ENCODE data around the gene CD79B. TPM values are rescaled to one million over a fixed set of nuclear protein-coding genes. Genes with fewer than 3 reads are reported as not detected.

The CD79B gene
- total and polyA plus RNA-seq, 2 experiments from 2014 or later = 0.23 TPM; not detected in 1

DNA sequence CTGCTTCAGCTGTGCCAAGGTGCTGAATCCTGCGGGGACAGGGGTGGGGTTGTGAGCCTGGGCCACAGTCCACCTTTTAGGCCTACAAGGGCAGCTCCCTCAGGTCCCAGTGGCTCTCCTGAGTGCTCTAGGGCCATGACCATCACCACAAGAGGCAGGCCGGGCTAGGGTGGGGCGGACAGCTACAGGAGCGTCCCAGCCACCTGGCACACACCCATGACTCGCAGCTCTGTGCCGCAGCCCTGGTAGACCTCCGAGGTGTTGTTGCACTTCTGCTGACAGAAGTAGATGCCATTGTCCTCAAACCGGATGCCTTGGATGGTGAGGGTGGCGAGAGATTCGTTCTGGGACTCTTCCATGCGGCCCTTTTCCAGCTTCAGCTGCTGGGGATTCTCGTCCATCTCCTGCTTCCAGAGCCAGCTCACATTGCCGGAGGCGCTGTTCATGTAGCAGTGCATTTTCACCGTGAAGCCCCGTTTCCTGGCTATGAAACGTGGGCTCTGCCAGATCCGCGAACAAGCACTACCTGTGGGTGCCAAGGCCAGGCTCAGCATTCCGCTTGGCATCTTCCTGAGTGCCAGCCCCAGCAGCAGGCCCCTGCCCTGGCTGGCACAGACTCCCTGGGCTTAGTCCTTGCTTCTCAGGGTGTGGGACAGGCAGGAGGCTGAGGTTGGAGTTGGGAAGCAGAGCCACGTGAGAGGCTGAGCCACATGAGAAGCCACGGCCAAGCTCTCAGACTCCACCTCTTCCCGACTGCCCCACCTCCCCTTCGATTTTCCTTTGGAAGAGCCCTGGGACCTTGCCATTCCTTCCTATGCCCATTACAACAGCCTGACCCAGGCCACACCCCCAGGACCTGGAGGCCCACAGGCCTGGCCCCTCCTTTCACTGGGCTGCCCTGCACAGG lies 2.0 kb downstream of the CD79B start:
- Histone ChIP-seq H3K27ac (no peak overlapping the region), H3K4me1 (ENCODE audit: low read depth) (no peaks in the 10 kb centered on the region)

DNA sequence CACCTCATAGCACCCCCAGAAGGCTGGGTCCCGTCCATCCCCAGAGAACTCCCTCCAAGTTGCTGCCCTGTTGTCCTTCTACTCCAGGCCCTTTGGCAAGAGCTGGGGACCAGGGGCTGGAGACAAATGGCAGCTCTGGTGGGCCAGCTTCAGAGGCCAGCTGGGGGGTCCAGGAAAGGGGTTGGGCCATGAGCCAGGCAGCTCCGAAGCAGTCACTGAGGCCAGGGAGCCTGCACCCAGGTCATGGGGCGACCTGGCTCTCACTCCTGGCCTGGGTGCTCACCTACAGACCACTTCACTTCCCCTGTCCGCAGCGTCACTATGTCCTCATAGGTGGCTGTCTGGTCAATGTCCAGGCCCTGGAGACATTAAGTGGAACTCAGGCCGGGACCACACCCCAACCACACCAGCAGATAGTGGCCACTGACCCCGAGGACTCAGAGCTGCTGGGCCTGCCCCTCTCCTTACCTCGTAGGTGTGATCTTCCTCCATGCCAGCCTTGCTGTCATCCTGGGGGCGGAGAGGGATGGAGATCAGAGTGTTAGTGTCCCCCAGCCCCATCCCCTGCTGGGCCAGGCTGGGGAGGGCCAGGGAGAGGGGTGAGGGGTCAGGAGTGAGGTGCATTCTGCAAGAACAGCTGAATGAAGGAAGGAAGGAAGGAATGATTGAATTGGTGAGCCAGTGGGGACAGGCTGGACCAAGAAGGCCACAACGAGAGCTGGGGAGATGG lies 3.0 kb downstream of the CD79B start:
- H3K27me3 ChIP-seq = no peaks in the 10 kb centered on the region
- TF ChIP-seq, protein P1, sequence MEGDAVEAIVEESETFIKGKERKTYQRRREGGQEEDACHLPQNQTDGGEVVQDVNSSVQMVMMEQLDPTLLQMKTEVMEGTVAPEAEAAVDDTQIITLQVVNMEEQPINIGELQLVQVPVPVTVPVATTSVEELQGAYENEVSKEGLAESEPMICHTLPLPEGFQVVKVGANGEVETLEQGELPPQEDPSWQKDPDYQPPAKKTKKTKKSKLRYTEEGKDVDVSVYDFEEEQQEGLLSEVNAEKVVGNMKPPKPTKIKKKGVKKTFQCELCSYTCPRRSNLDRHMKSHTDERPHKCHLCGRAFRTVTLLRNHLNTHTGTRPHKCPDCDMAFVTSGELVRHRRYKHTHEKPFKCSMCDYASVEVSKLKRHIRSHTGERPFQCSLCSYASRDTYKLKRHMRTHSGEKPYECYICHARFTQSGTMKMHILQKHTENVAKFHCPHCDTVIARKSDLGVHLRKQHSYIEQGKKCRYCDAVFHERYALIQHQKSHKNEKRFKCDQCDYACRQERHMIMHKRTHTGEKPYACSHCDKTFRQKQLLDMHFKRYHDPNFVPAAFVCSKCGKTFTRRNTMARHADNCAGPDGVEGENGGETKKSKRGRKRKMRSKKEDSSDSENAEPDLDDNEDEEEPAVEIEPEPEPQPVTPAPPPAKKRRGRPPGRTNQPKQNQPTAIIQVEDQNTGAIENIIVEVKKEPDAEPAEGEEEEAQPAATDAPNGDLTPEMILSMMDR (IDR thresholded peaks at IDR 0.05; ENCODE audit: low read depth, low read length) = no peak
- no peaks in the 10 kb centered on the region for H3K9me3 ChIP-seq (ENCODE audit: low read depth)
- no peak overlapping the region for H3K4me3 ChIP-seq
- no peak overlapping the region for H3K27ac ChIP-seq
- DNase-seq (ENCODE audit: low read depth in 1 of 2, low spot score in 1 of 2) = no peak
- H3K4me1 ChIP-seq (ENCODE audit: low read depth) = no peaks in the 10 kb centered on the region
- no peaks in the 10 kb centered on the region for H3K36me3 ChIP-seq

More for the DNA sequence above, 2.0 kb downstream of the CD79B start:
- Histone ChIP-seq H3K9me3 (ENCODE audit: low read depth) (no peaks in the 10 kb centered on the region), H3K27me3 (no peaks in the 10 kb centered on the region), H3K4me3 (no peak overlapping the region), H3K36me3 (no peaks in the 10 kb centered on the region)
- TF ChIP-seq, protein P1 (IDR thresholded peaks at IDR 0.05; ENCODE audit: low read depth, low read length) = no peak
- DNase-seq (ENCODE audit: low read depth in 1 of 2, low spot score in 1 of 2) = peak in 1 of 2 donors; percentile 14

DNA sequence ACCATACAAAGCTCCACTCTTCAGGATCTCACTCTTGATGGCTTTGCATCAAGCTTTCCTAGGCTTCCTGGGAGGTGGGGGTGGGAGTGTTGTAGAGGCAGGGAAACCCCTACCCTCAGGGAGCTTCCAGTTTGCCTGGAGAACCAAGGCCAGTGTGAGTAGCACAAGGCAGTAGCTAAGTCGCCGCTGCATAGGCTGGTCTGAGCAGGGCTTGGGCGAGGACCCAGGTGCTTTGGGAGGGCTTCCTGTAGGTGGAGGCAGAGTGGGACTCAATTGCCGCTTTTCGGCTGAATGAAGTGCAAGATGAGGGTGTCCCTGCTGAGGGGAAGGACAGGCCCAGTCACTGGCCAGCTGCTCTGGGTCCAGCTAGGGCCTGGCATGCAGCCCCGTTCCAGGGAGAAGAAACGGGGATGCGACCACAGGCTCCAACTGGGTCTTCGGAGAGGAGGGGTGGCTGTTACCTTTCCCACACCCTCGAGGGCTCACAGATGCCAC lies 3.9 kb downstream of the CD79B start:
- Histone ChIP-seq H3K4me3 (no peak overlapping the region), H3K27me3 (no peaks in the 10 kb centered on the region), H3K36me3 (no peaks in the 10 kb centered on the region), H3K4me1 (ENCODE audit: low read depth) (no peaks in the 10 kb centered on the region), H3K9me3 (ENCODE audit: low read depth) (no peaks in the 10 kb centered on the region), H3K27ac (no peak overlapping the region)
- TF ChIP-seq, protein P1 (IDR thresholded peaks at IDR 0.05; ENCODE audit: low read depth, low read length) = no peak
- no peak for DNase-seq (ENCODE audit: low read depth in 1 of 2, low spot score in 1 of 2)

DNA sequence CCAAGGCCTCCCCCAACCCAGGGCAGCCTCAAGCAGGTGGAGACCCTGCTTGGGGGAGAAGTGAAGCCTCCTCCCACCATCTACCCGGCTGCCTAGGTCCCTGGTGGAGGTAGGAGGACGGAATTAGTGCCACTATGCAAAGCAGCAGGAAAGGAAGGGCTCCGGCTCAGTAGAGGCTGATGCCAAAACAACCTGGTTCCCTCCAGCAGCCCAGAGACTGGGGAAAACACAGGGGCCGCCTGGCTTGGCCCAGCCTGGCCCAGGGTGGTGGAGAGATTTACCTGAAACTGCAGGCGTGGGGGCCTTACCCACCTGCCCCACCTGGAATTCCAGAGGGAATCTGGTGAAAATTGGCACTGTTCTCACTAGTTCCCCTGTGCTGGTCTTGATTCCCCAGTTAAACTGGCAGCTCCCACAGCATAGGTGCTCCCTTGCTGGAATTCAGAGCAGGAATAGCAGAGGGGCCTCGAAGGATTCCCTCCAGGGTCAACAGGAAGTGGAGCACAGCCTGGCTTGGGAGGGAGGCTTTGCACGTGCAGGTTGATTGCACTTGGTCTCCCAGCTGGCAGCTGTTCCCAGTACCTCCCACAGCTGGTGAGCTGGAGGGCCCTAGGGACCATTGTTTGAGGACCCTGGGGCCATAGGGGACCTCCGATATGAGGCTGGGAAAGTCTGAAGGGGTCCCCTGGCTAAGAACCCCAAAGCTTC lies 4.5 kb downstream of the CD79B start:
- no peak for DNase-seq (ENCODE audit: low read depth in 1 of 2, low spot score in 1 of 2)
- Histone ChIP-seq H3K4me3 (no peak overlapping the region), H3K36me3 (no peaks in the 10 kb centered on the region), H3K4me1 (ENCODE audit: low read depth) (no peaks in the 10 kb centered on the region), H3K27me3 (no peaks in the 10 kb centered on the region), H3K27ac (no peak overlapping the region), H3K9me3 (ENCODE audit: low read depth) (no peaks in the 10 kb centered on the region)
- TF ChIP-seq, protein P1 (IDR thresholded peaks at IDR 0.05; ENCODE audit: low read depth, low read length) = no peak

DNA sequence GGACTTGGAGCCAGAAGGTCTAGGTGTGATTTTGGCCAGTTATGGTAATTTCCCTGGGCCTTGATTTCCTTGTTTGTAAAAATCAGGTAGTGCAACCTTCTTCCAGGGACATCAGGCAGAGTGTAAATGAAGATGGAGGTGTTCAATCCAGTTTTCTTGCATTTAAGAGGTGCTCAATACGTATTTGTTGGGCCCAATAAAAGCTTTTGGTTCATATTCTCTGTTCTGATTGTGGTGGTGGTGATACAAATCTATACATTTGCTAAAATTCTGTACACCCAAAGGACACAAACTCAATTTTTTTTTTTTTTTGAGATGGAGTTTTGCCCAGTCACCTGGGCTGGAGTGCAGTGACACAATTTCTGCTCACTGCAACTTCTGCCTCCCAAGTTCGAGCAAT lies 6.0 kb downstream of the CD79B start:
- DNase-seq (ENCODE audit: low read depth in 1 of 2, low spot score in 1 of 2) = no peak
- H3K4me3 ChIP-seq = no peak overlapping the region
- H3K27me3 ChIP-seq = no peaks in the 10 kb centered on the region
- no peaks in the 10 kb centered on the region for H3K36me3 ChIP-seq
- H3K9me3 ChIP-seq (ENCODE audit: low read depth) = no peaks in the 10 kb centered on the region
- no peak overlapping the region for H3K27ac ChIP-seq
- no peaks in the 10 kb centered on the region for H3K4me1 ChIP-seq (ENCODE audit: low read depth)
- TF ChIP-seq, protein P1 (IDR thresholded peaks at IDR 0.05; ENCODE audit: low read depth, low read length) = no peak

Data from cardiac muscle cell (in vitro differentiated cells and primary cell).